OCI-LY7 (cell line): ENCODE data around the gene BAZ1A. TPM values are rescaled to one million over a fixed set of nuclear protein-coding genes. Genes with fewer than 3 reads are reported as not detected.

Experiments used
- BruUV-seq: library from RNA; stranded (reverse); fragments of 400-500 nt; replicated peaks from 2 replicates; lab custom pipeline; 2021; lab: Mats Ljungman, UMichigan
- CTCF ChIA-PET: fragments of 300-600 bp; sonication (Branson Sonifier 250); formaldehyde crosslinking; loops from one replicate; lab custom pipeline; 2022; ENCODE audit warnings: antibody characterized with exemption; ENCODE audit not compliant: unreplicated experiment; lab: Charles Lee
- POLR2A ChIA-PET: fragments of 300-600 bp; sonication (Branson Sonifier 250); formaldehyde crosslinking; loops from one replicate; lab custom pipeline; 2022; ENCODE audit warnings: antibody characterized with exemption; lab: Charles Lee
- DNase-seq: peaks from one replicate; pipeline ENCODE4 v3.0.0-alpha.2; 2015; ENCODE audit warnings: low spot score
- H2AFZ ChIP-seq: fragments of 200-600 bp; sonication (generic), shearing (Covaris generic); 2 replicates; pipeline ENCODE4 v1.6.1; 2014; ENCODE audit warnings: mild to moderate bottlenecking, antibody characterized with exemption, low read length, moderate library complexity
- H3K27ac ChIP-seq: fragments of 200-600 bp; sonication (generic); 2 replicates; pipeline ENCODE4 v1.5.1; 2014; ENCODE audit warnings: mixed run types, low read depth, mild to moderate bottlenecking, moderate library complexity, low read length, inconsistent platforms; ENCODE audit not compliant: poor library complexity, severe bottlenecking
- H3K36me3 ChIP-seq: fragments of 200-600 bp; sonication (generic); 2 replicates; pipeline ENCODE4 v1.6.1; 2014; ENCODE audit warnings: mild to moderate bottlenecking, antibody characterized with exemption, low read length, moderate library complexity, mixed read lengths; ENCODE audit not compliant: insufficient read depth
- H3K4me1 ChIP-seq: fragments of 200-600 bp; sonication (generic); 2 replicates; pipeline ENCODE4 v1.5.1; 2014; ENCODE audit warnings: mild to moderate bottlenecking, low read length; ENCODE audit not compliant: insufficient read depth, poor library complexity, severe bottlenecking
- H3K4me2 ChIP-seq: fragments of 200-600 bp; sonication (generic); 2 replicates; pipeline ENCODE4 v1.6.1; 2014; ENCODE audit warnings: mild to moderate bottlenecking, low read length
- H3K4me3 ChIP-seq: fragments of 200-600 bp; sonication (generic); 2 replicates; pipeline ENCODE4 v1.5.1; 2014; ENCODE audit warnings: mild to moderate bottlenecking, low read depth, low read length; ENCODE audit not compliant: poor library complexity, severe bottlenecking
- H3K79me2 ChIP-seq: fragments of 200-600 bp; sonication (generic); 2 replicates; pipeline ENCODE4 v1.6.1; 2016; ENCODE audit warnings: low read depth, mild to moderate bottlenecking, low read length, moderate library complexity, mixed read lengths; ENCODE audit not compliant: insufficient read depth
- H3K9me2 ChIP-seq: fragments of 200-600 bp; sonication (generic); 2 replicates; pipeline ENCODE4 v1.6.1; 2016; ENCODE audit warnings: mild to moderate bottlenecking, low read length, mixed read lengths; ENCODE audit not compliant: insufficient read depth
- H3K9me3 ChIP-seq: fragments of 200-600 bp; sonication (generic); 2 replicates; pipeline ENCODE4 v1.6.1; 2014; ENCODE audit warnings: mild to moderate bottlenecking, mixed run types, low read length, mixed read lengths
- H4K20me1 ChIP-seq: fragments of 200-600 bp; sonication (generic); 2 replicates; pipeline ENCODE4 v1.6.1; 2014; ENCODE audit warnings: mild to moderate bottlenecking, antibody characterized with exemption, low read length, moderate library complexity, mixed read lengths; ENCODE audit not compliant: insufficient read depth
- EZH2phosphoT487 ChIP-seq: fragments of 200-600 bp; sonication (generic); IDR thresholded peaks from 2 replicates; pipeline ENCODE4 v1.6.1; 2018; ENCODE audit warnings: low read depth, borderline replicate concordance, mild to moderate bottlenecking, mixed run types, antibody characterized with exemption, low read length, moderate library complexity, mixed read lengths
- intact Hi-C: fragments of 100-400 bp; cut with micrococcal nuclease; formaldehyde crosslinking; loops from one replicate; pipeline ENCODE4 v1.10.0; 2022; ENCODE audit not compliant: unreplicated experiment
- total RNA-seq, 2 experiments: library from RNA; depleted of rRNA in 1 of 2; stranded (reverse); fragments of >200 nt in 1 of 2; shearing (Covaris generic) in 1 of 2; gene quantifications; 2 replicates each; pipeline ENCODE4 v1.2.3, GENCODE V29; 2014 to 2022
- TF ChIP-seq, protein P1 (sequence below): fragments of 200-600 bp; sonication (generic); conservative IDR thresholded peaks from 2 replicates; pipeline ENCODE4 v1.5.1; 2014; ENCODE audit warnings: mild to moderate bottlenecking, antibody characterized with exemption, low read length, moderate library complexity, mixed read lengths

Gene BAZ1A
- total RNA-seq, 2 experiments from 2014 or later, result 42.2 to 58.6 TPM

DNA sequence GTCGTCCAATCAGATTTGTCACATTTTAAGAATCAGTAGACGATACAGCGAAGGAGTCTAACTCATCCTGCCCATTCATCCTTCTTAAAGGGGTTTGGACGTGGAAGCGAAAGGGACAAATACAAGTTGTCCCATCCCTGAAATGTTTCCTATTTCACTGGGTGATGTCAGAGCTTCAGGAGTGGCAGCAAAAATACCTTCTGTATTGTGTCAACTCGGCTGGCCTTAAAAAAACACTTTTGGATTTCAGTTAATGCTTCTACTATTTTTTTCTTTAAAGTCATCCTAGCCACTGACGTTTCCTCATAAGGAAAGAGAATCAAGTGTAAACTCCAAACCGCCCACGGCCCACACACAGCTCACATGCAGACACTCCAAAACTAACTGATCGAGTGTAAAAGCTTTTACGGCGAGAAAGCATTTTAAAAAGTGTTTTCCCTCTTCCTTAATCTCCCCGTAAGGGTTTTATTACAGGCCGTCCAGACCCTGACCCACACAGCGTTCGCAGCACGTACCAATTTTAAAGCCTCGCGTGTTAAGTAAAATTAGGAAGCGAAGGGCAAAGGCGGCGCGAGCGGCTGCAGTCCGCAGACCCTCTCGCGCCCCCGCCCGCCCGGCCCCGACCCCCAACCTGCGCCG lies 161.4 kb downstream of the BAZ1A start:
- peak overlapping the region; percentile 92 for H3K4me3 ChIP-seq

DNA sequence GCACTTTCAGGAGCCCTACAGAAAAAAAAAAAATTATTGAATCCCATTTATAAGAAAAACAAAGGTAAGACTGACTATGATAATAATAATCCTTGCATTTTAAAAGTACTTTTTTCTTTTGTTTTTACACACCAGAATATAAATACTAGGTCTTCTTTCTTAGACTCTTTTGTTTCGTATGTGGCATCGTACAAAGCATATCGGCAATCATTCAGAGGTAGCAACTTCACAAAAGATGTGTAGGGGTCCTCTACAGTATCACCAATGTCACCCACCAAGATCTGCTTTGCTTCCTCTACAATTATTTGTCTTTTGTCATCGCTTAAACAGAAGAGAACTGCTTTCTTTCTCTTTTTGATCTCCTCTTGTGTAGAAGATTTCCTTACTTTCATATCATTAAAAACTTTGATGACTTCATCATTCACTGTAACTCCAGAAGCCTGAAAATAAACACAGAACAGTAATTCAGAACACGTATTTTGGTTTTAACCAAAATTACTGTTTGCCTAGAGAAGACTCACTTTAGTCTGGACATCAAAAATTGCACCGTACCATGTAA lies 162.0 kb downstream of the BAZ1A start:
- ChIA-PET POLR2A (interaction anchor here (0.7 to 1.9 kb wide), 5 partner anchors 41 to 609 kb away, joined by 3 to 4 read pairs (median 3); partner anchors contain the start of genes FAM177A1, PPP2R3C and PRORP), CTCF (interaction anchor here (0.7 kb wide), 1 partner anchor 10 kb away, joined by 3 read pairs; no protein-coding TSS in a partner anchor)
- Histone ChIP-seq H3K27ac (peak overlapping the region; percentile 87), H3K36me3 (peaks cover 44% of the 10 kb centered on the region), H3K9me2 (no peaks in the 10 kb centered on the region), H3K4me2 (peak overlapping the region; percentile 94), H3K79me2 (peaks cover 50% of the 10 kb centered on the region), H4K20me1 (no peaks in the 10 kb centered on the region), H3K4me1 (peaks cover 57% of the 10 kb centered on the region), H3K9me3 (no peaks in the 10 kb centered on the region), H3K4me3 (peak overlapping the region; percentile 92), H2AFZ (peak overlapping the region; percentile 31; the same call in 1 of the 2 replicates)
- BruUV-seq, result no TSS peak
- no peak for TF ChIP-seq EZH2phosphoT487
- TF ChIP-seq, protein P1, sequence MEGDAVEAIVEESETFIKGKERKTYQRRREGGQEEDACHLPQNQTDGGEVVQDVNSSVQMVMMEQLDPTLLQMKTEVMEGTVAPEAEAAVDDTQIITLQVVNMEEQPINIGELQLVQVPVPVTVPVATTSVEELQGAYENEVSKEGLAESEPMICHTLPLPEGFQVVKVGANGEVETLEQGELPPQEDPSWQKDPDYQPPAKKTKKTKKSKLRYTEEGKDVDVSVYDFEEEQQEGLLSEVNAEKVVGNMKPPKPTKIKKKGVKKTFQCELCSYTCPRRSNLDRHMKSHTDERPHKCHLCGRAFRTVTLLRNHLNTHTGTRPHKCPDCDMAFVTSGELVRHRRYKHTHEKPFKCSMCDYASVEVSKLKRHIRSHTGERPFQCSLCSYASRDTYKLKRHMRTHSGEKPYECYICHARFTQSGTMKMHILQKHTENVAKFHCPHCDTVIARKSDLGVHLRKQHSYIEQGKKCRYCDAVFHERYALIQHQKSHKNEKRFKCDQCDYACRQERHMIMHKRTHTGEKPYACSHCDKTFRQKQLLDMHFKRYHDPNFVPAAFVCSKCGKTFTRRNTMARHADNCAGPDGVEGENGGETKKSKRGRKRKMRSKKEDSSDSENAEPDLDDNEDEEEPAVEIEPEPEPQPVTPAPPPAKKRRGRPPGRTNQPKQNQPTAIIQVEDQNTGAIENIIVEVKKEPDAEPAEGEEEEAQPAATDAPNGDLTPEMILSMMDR, result no peak
- intact Hi-C loops, result loop anchor here (5.0 kb wide), 4 partner anchors 159 to 579 kb away; partner anchors contain the start of genes PPP2R3C, PRORP, PSMA6 and SRP54
- no peak for DNase-seq

More for the DNA sequence above, 161.4 kb downstream of the BAZ1A start:
- ChIA-PET CTCF (interaction anchor here (0.6 to 0.7 kb wide), 2 partner anchors 9 to 66 kb away, joined by 3 read pairs; no protein-coding TSS in a partner anchor), POLR2A (interaction anchor here (0.6 to 2.1 kb wide), 5 partner anchors 8 to 166 kb away, joined by 3 to 9 read pairs (median 3); no protein-coding TSS in a partner anchor)
- H3K27ac ChIP-seq, result peak overlapping the region; percentile 87
- H3K4me2 ChIP-seq, result peak overlapping the region; percentile 94
- BruUV-seq, result no TSS peak
- H3K9me3 ChIP-seq, result no peaks in the 10 kb centered on the region
- no peaks in the 10 kb centered on the region for H4K20me1 ChIP-seq
- no peak for TF ChIP-seq EZH2phosphoT487
- TF ChIP-seq, protein P1, result no peak
- peak; percentile 47 for DNase-seq
- intact Hi-C loops, result loop anchor here (5.0 kb wide), 4 partner anchors 159 to 579 kb away; partner anchors contain the start of genes PPP2R3C, PRORP, PSMA6 and SRP54
- peak overlapping the region; percentile 31; the same call in 1 of the 2 replicates for H2AFZ ChIP-seq
- H3K4me1 ChIP-seq, result peaks cover 55% of the 10 kb centered on the region
- peaks cover 49% of the 10 kb centered on the region for H3K79me2 ChIP-seq
- peaks cover 44% of the 10 kb centered on the region for H3K36me3 ChIP-seq
- no peaks in the 10 kb centered on the region for H3K9me2 ChIP-seq
